BLaER1 (cell line): ENCODE data around the gene RNU1-1.
"Not testable (repeated sequence)": the region's sequence is repeated elsewhere in the genome, so short reads cannot be mapped to it uniquely, and the experiment has no call there.

Experiments
- H3K27ac ChIP-seq: shearing (Covaris generic); formaldehyde crosslinking; 2 replicates; pipeline ENCODE4 v1.8.1; 2022
- H3K27me3 ChIP-seq: shearing (Covaris generic); formaldehyde crosslinking; 2 replicates; pipeline ENCODE4 v1.8.1; 2022
- H3K36me3 ChIP-seq: shearing (Covaris generic); formaldehyde crosslinking; 2 replicates; pipeline ENCODE4 v1.8.1; 2022
- H3K4me1 ChIP-seq: shearing (Covaris generic); formaldehyde crosslinking; 2 replicates; pipeline ENCODE4 v1.8.1; 2022
- H3K4me2 ChIP-seq: shearing (Covaris generic); formaldehyde crosslinking; 2 replicates; pipeline ENCODE4 v1.8.1; 2022
- H3K4me3 ChIP-seq: shearing (Covaris generic); formaldehyde crosslinking; 2 replicates; pipeline ENCODE4 v1.8.1; 2022
- H3K9ac ChIP-seq: shearing (Covaris generic); formaldehyde crosslinking; 2 replicates; pipeline ENCODE4 v1.8.1; 2022
- H3K9me3 ChIP-seq: shearing (Covaris generic); formaldehyde crosslinking; 2 replicates; pipeline ENCODE4 v1.8.1; 2022
- H4K20me1 ChIP-seq: shearing (Covaris generic); formaldehyde crosslinking; 2 replicates; pipeline ENCODE4 v1.8.1; 2022
- Cebpa-rat ChIP-seq: shearing (Covaris generic); IDR thresholded peaks from 2 replicates; pipeline ENCODE4 v1.8.1; 2022

RNU1-1 gene

DNA sequence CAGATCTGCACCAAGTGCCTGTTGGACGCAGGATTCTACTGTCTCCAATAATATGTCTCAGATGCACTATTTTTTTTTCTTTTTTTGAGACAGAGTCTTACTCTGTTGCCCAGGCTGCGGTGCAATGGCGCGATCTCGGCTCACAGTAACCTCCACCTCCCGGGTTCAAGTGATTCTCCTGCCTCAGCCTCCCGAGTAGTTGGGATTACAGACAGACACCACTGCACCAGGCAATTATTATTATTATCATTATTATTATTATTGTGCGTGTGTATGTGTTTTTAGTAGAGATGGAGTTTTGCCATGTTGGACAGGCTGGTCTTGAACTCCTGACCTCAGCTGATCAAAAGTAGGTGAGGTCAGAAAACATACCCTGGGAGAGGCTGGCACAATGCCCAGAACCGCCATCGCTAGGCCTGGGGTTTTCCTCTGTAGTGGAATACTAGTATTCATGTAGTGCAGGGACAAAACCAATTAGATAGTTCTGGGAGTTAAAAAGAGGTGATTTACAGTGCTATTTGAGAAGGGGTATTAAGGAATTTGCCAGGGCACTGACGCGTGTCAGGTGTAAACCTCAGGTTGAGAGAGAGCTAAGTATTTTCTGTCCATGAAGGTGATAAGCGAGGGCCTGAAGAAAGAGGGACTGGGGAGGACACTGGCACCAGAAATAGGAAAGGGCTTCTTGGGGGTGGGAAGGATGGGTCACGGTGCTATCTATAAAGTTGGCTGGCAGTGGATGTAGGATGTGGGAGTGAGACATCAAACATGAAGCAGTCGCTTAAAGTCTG lies 1.3 kb downstream of the RNU1-1 start:
- not testable (repeated sequence) for H3K9ac ChIP-seq, H3K27me3 ChIP-seq, H3K4me1 ChIP-seq, H3K36me3 ChIP-seq, H3K4me3 ChIP-seq, H3K27ac ChIP-seq, H3K9me3 ChIP-seq, H4K20me1 ChIP-seq
- H3K4me2 ChIP-seq: peak overlapping the region; percentile 39

DNA sequence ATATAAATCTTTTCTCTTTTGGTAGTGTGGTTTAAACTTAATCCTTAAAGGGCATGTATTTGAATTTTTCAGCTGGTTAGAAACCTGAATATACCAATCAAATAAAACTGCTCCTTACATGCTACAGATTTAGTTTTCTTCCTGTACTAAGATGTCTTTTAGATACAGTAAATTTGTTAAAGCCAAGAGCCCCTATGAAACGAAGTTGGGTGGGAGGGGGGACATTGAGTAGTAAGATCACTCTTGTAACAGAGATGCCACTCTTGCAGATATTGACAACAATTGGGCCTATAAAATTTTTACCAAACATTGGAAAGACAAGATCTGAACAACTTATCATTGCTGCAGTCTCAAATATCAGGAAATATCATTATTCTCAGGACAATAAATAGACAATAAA lies 2.2 kb downstream of the RNU1-1 start:
- not testable (repeated sequence) for H3K27me3 ChIP-seq, H3K27ac ChIP-seq, H3K9ac ChIP-seq, H3K4me1 ChIP-seq, H4K20me1 ChIP-seq, H3K9me3 ChIP-seq, H3K36me3 ChIP-seq, H3K4me2 ChIP-seq, H3K4me3 ChIP-seq

DNA sequence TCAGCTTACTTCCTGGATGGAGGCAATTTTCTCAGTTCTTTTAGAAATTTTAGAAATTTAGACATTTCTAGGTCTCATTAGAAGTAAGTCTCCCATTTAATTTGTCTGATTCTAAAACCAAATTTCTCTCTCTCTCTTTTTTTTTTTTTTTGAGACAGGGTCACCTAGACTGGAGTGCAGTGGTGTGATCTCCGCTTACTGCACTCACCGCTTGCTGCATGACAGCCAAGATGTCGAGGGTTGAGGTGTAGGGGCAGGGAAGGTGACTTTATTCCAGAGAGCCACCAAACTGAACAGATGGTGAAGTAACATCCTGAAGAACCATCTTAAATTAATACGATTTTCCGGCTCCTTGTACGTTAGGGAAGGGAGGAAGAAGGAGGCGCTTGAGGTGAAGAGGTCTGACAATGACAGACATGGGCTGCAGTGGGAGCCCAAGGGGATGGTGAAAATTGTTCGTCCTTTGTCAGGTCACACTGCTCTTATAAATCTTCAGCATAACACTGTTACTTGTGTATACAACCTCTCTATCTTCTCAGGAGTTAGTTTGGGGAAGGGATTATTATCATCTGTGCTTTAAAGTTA lies 5.1 kb downstream of the RNU1-1 start:
- H3K9ac ChIP-seq, H3K4me3 ChIP-seq, H3K27me3 ChIP-seq, H4K20me1 ChIP-seq, H3K27ac ChIP-seq, H3K36me3 ChIP-seq, H3K4me1 ChIP-seq, H3K4me2 ChIP-seq: not testable (repeated sequence)
- peaks cover 25% of the 10 kb centered on the region for H3K9me3 ChIP-seq

DNA sequence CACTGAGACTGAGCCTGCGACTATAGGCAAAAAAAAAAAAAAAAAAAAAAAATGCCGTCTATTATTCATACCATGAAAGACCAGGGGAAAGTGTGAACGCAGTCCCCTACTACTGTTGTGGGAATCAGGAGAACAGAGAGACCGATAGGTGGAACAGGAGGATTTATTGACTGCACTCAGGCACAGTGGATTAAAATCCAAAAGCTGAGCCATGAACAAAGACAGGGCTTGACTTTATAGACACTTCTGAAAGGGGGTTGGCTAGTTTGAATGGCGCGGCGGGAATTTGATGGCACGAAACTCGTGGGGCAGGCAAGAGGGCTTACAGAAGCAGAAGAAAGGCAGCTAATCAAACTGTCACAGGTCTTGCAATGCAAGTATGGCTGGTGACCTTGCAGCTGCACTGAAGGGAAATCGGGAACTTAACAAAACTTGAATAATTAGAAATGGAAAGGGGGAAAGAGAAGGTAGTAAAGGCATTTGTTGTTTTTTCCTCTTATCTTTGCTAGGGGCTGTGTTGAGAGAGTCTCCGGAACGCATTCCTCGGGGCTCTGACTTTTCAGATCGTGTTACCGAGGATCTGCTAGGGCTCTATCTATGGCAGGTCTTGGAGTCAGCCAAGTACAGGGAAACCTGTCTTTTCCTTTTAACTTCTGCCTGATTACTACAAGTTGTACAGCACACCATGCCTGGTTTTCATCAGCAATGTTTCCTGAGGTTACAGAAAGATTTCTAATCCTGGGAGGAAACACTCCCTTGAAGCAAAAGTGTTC lies 7.5 kb downstream of the RNU1-1 start:
- not testable (repeated sequence) for H4K20me1 ChIP-seq, H3K9ac ChIP-seq, H3K4me2 ChIP-seq, H3K27ac ChIP-seq, H3K4me1 ChIP-seq, H3K36me3 ChIP-seq, H3K27me3 ChIP-seq, H3K4me3 ChIP-seq
- peaks cover 25% of the 10 kb centered on the region for H3K9me3 ChIP-seq

DNA sequence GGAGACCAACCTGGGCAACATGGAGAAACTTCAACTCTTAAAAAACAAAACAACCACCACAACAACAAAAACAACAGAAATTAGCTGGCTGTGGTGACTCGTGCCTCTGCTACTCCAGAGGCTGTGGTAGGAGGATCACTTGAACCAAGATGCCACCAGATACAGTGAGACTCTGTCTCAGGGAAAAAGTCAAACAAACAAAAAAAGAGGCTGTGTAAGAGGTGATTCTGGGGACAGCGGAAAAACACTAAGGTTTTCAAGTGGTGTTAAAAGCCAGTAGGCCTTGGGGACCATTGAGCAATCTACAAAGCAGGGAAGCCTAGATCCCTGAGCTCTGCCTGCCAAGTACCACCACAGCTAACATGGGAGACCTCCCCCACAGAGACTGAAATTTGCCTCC lies 8.2 kb downstream of the RNU1-1 start:
- H3K9ac ChIP-seq, H4K20me1 ChIP-seq, H3K4me2 ChIP-seq: not testable (repeated sequence)

DNA sequence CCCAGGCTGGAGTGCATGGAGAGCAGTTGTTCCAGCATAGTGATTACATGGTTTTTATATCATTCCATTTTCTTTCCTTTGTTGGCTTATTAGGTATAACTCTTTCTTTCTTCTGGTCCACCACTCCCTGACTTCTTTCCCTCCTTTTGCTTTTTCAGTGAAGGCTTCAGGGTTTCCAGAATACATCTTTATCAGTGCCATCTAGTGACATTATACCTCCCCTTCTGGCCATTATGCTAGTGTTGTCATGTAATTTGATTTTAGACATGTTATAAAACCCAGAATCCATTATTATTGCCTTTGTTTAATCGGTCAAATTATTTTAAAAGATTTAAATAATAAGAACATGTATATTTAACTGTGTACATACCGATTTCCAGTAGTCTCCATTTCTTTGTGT lies 10.6 kb downstream of the RNU1-1 start:
- TF ChIP-seq Cebpa-rat: no peak
- Histone ChIP-seq H4K20me1 (no peaks in the 10 kb centered on the region), H3K4me3 (no peak overlapping the region), H3K36me3 (no peaks in the 10 kb centered on the region), H3K27me3 (no peaks in the 10 kb centered on the region), H3K4me1 (peaks cover 16% of the 10 kb centered on the region), H3K9ac (no peak overlapping the region), H3K27ac (no peak overlapping the region), H3K9me3 (peaks cover 25% of the 10 kb centered on the region), H3K4me2 (no peak overlapping the region)

More for the DNA sequence above, 8.2 kb downstream of the RNU1-1 start:
- not testable (repeated sequence) for H3K4me3 ChIP-seq, H3K27me3 ChIP-seq, H3K27ac ChIP-seq, H3K36me3 ChIP-seq, H3K4me1 ChIP-seq
- H3K9me3 ChIP-seq: peaks cover 25% of the 10 kb centered on the region

DNA sequence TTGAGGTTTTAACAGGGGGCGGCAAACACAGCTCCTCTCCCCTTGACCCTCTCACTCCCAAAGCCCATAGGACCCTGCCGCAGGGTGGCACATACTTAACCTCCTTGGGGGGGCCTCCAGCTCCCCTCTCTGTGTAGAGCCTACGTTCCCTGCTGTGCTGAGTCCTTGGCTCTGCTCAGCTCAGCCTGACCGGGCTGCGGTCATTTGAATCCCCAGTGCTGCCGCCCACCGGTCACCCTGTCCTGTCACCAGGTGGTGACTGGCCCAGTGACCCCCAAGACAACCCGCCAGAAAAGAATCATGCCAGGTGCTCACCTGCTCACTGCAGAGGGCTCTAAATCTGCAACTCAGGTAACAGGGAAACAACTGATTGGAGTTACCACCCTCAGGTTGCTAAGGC lies 12.6 kb downstream of the RNU1-1 start:
- H3K4me2 ChIP-seq, H3K27ac ChIP-seq, H3K27me3 ChIP-seq, H3K36me3 ChIP-seq, H3K4me3 ChIP-seq, H3K9ac ChIP-seq, H4K20me1 ChIP-seq: not testable (repeated sequence)
- Histone ChIP-seq H3K9me3 (peaks cover 17% of the 10 kb centered on the region), H3K4me1 (peaks cover 28% of the 10 kb centered on the region)

DNA sequence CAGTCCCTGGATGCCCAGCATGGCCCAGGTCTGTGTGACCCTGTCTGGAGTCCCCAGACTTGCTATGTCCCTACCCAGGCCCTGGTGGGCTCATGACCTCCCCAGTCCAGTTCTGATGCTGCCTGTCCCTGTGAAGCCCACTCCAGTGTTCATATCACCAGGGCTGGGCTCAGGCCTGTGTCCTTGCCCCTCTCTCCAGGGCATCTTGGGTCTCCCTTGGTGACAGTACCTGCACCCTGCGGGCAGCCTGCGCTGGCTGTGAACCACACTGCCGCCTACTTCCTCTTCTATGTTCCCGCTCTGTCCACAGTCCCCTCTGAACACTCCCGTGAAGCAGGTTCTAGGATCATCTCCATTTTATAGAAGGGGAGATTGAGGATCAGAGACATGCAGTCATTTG lies 13.1 kb downstream of the RNU1-1 start:
- not testable (repeated sequence) for H3K36me3 ChIP-seq, H3K4me3 ChIP-seq, H3K9ac ChIP-seq, H4K20me1 ChIP-seq, H3K27me3 ChIP-seq, H3K27ac ChIP-seq, H3K4me2 ChIP-seq
- H3K4me1 ChIP-seq: peaks cover 28% of the 10 kb centered on the region
- peaks cover 12% of the 10 kb centered on the region for H3K9me3 ChIP-seq

DNA sequence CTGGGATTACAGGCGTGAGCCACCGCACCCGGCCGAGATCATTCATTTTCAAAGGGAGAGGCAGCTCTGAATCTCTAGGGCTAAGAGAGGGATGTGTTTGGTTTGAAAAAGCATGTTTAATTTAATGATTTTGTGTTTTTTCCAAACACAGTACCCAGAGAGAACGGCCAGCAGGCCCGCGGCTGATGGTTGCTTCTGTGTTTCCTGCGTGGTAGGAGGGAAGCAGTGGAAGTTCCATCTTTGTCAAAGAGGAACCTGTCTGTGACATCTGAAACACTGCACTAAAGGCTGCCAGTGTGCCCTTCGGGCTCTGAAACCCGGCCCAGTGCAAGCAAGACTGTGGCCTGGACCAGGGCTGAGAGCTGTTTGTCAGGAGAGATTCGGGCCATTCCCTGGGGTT lies 13.6 kb downstream of the RNU1-1 start:
- H3K27ac ChIP-seq, H4K20me1 ChIP-seq, H3K36me3 ChIP-seq, H3K9me3 ChIP-seq, H3K27me3 ChIP-seq, H3K9ac ChIP-seq, H3K4me3 ChIP-seq: not testable (repeated sequence)
- peak overlapping the region; percentile 95 for H3K4me2 ChIP-seq
- H3K4me1 ChIP-seq: peaks cover 28% of the 10 kb centered on the region

DNA sequence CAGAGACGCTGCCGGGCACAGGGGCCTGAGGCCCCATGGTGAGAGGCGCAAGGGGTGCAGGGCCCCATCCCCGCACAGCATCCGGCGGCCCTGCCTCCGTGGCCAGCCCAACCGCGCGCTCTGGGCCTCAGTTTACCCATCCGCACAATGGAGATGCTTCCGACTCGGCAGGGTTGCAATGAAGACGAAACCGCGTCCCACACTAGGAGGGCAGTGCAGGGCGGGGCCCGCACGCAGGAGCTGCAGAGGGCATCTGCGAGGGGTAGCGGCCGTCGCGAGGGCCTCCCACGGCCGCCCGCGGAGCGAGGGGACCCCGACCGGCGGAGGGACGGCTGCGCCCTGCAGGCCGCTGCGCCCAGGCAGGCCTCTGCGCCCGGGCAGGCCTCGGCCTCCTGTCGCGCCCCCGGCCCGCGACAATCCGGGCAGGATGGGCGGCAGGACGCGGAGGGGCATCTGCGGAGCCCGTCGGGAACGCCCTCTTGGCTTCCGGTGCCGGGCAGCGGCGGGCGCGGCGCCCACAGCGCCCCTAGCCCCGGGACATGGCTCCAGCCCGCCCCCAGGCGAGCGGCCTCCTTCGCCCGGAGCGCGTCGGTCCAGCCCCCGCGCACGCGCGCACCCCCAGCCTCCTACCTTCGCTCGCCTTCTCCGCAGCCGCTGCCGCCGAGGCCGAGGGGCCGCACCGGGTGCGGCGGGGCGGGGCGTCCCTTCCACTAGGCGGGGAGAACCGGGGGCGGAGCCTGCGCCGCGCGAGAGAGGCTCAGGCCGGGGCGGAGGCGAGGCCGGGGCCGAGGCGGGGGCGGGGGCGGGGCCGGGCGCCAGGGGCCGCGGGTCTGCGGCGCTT lies 15.3 kb downstream of the RNU1-1 start:
- peak overlapping the region; percentile 95 for H3K4me2 ChIP-seq
- no peaks in the 10 kb centered on the region for H3K36me3 ChIP-seq
- peaks cover 28% of the 10 kb centered on the region for H3K4me1 ChIP-seq
- peak overlapping the region; percentile 85 for H3K4me3 ChIP-seq
- no peaks in the 10 kb centered on the region for H3K9me3 ChIP-seq
- H4K20me1 ChIP-seq: no peaks in the 10 kb centered on the region
- TF ChIP-seq Cebpa-rat: no peak
- peak overlapping the region; percentile 83 for H3K9ac ChIP-seq
- H3K27ac ChIP-seq: peak overlapping the region; percentile 80
- H3K27me3 ChIP-seq: no peaks in the 10 kb centered on the region

DNA sequence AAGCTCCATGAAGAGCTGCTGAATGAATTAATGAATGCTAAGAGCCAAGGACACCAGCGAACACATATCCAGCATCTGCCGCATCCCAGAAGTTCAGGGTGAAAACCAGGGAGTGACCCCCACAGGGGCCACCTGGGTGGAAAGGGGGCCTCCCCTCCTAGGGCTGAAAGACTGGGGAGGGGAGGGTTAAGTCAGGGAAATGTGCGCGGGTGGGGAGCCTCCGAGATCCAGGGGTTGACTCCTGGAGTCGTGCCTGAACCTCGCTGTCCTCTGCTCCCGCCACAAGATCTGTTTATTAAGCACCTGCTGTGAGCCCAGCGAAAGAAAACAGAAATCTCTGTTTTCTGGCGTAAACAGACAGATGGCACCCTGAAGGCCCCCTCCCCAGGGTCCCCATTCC lies 16.0 kb downstream of the RNU1-1 start:
- Histone ChIP-seq H3K4me3 (peak overlapping the region; percentile 85), H3K4me1 (peaks cover 33% of the 10 kb centered on the region), H3K9ac (peak overlapping the region; percentile 83; the same call in 1 of the 2 replicates), H3K4me2 (peak overlapping the region; percentile 95), H3K27ac (peak overlapping the region; percentile 80)
- H3K27me3 ChIP-seq, H3K9me3 ChIP-seq, H4K20me1 ChIP-seq, H3K36me3 ChIP-seq: not testable (repeated sequence)

DNA sequence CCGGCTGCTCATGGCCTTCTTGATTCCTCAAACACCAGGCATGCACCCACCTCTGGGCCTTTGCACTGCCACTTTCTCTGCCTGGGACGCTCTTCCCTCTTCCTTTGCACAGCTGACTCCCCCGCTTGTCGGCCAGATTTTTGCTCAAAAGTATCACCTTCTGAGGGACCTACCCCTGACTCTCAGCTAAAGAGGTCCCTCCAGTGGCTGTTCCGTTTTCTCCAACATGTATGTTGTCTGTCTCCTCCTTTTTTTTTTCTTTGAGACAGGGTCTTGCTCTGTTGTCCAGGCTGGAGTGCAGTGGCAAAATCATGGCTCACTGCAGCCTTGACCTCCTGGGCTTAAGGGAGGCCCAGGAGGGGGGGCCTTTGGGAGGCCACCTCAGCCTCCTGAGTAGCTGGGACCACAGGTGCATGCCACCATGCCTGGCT lies 16.6 kb downstream of the RNU1-1 start:
- H3K4me2 ChIP-seq: peak overlapping the region; percentile 95; the same call in 1 of the 2 replicates
- H3K4me1 ChIP-seq: peaks cover 37% of the 10 kb centered on the region
- H3K9ac ChIP-seq, H3K36me3 ChIP-seq, H3K9me3 ChIP-seq, H3K27ac ChIP-seq, H3K27me3 ChIP-seq, H3K4me3 ChIP-seq, H4K20me1 ChIP-seq: not testable (repeated sequence)

DNA sequence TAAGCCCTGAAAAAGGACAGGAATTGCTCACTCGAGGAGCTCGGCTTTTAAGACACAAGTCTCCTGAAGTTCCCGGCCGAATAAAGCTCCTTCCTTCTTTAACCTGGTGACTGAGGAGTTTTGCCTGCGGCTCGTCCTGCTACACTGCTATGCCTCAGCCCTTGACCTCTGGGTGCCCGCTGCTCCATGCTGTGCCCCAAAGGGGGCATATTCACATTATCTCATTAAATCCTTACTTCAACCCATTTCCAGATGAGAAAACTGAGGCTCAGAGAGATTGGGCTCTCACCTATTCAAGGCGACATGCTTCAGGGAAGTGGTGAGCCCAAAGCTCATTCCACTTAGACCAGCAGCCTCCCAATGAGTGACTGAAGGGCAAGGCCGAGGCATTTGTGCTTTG lies 20.4 kb downstream of the RNU1-1 start:
- Histone ChIP-seq H3K36me3 (peaks cover 12% of the 10 kb centered on the region; the same call in 1 of the 2 replicates), H3K4me1 (peaks cover 23% of the 10 kb centered on the region)
- not testable (repeated sequence) for H3K9me3 ChIP-seq, H4K20me1 ChIP-seq, H3K27ac ChIP-seq, H3K4me2 ChIP-seq, H3K9ac ChIP-seq, H3K4me3 ChIP-seq, H3K27me3 ChIP-seq
